HTR-8/SVneo (cell line): ENCODE results near the gene DNMBP.
"Not testable (repeated sequence)": the region's sequence is repeated elsewhere in the genome, so short reads cannot be mapped to it uniquely, and the experiment has no call there.

ENCODE experiments used
- DNase-seq: peaks from one replicate; pipeline ENCODE4 v3.0.0; 2011; ENCODE audit warnings: low spot score, mixed read lengths; ENCODE audit not compliant: insufficient read length
- FAIRE-seq: peaks from 2 replicates; lab custom pipeline; 2011; peaks lifted over from hg19 to GRCh38; lab: Jason Lieb, UNC

Gene DNMBP

GRCh38 chr10:99921948-99922347, 87.8 kb downstream of the DNMBP start:
- DNase-seq: no peak
- FAIRE-seq: no peak

- no peak for FAIRE-seq
- no peak for DNase-seq
Measured at GRCh38 chr10:99920901-99921300, 88.8 kb downstream of the DNMBP start.

GRCh38 chr10:99920486-99920885, 89.3 kb downstream of the DNMBP start:
- DNase-seq (no peak), FAIRE-seq (no peak)

- DNase-seq (no peak), FAIRE-seq (no peak)
Measured at GRCh38 chr10:99917963-99918825, 91.6 kb downstream of the DNMBP start.

GRCh38 chr10:99916776-99917175, 93.0 kb downstream of the DNMBP start:
- no peak for FAIRE-seq
- no peak for DNase-seq

GRCh38 chr10:99915414-99915813, 94.3 kb downstream of the DNMBP start:
- DNase-seq: no peak
- FAIRE-seq: no peak

- FAIRE-seq (no peak), DNase-seq (no peak)
Measured at GRCh38 chr10:99914236-99914635, 95.5 kb downstream of the DNMBP start.

- FAIRE-seq: no peak
Measured at GRCh38 chr10:99913831-99914235, 95.9 kb downstream of the DNMBP start.

GRCh38 chr10:99912041-99912440, 97.7 kb downstream of the DNMBP start:
- DNase-seq: no peak
- no peak for FAIRE-seq

More at GRCh38 chr10:99913831-99914235, 95.9 kb downstream of the DNMBP start:
- no peak for DNase-seq

- FAIRE-seq: no peak
- no peak for DNase-seq
Measured at GRCh38 chr10:99908512-99908911, 101.2 kb downstream of the DNMBP start.

- no peak for DNase-seq
- no peak for FAIRE-seq
Measured at GRCh38 chr10:99906470-99906869, 103.3 kb downstream of the DNMBP start.

GRCh38 chr10:99905971-99906370, 103.8 kb downstream of the DNMBP start:
- no peak for DNase-seq

GRCh38 chr10:99895867-99896266, 113.9 kb downstream of the DNMBP start:
- no peak for FAIRE-seq
- no peak for DNase-seq

More at GRCh38 chr10:99905971-99906370, 103.8 kb downstream of the DNMBP start:
- no peak for FAIRE-seq

- DNase-seq, FAIRE-seq: not testable (repeated sequence)
Measured at GRCh38 chr10:99895066-99895465, 114.7 kb downstream of the DNMBP start.

GRCh38 chr10:99894613-99895012, 115.1 kb downstream of the DNMBP start:
- DNase-seq: no peak
- FAIRE-seq: no peak

GRCh38 chr10:99888622-99889021, 121.1 kb downstream of the DNMBP start:
- DNase-seq (no peak), FAIRE-seq (no peak)

GRCh38 chr10:99883523-99883922, 126.2 kb downstream of the DNMBP start:
- DNase-seq (no peak), FAIRE-seq (no peak)

- no peak for FAIRE-seq
- DNase-seq: no peak
Measured at GRCh38 chr10:99881371-99881770, 128.4 kb downstream of the DNMBP start.

GRCh38 chr10:99880080-99880835, 129.5 kb downstream of the DNMBP start:
- FAIRE-seq (no peak), DNase-seq (no peak)

- DNase-seq: no peak
- no peak for FAIRE-seq
Measured at GRCh38 chr10:99875473-99875872, 134.3 kb downstream of the DNMBP start.
